NB4 (cell line): ENCODE data around the gene LIN7A.

Experiments used
- MAX ChIP-seq: IDR thresholded peaks from 2 replicates; pipeline ENCODE4 v1.6.1; 2011; ENCODE audit warnings: low read depth, low read length
- POLR2A ChIP-seq: IDR thresholded peaks from 2 replicates; pipeline ENCODE4 v1.6.1; 2011; ENCODE audit warnings: mild to moderate bottlenecking; ENCODE audit not compliant: insufficient read length; ENCODE audit errors: extremely low read depth

GRCh38 chr12:80895240-80895639, 42.5 kb downstream of the LIN7A start:
- no peak for TF ChIP-seq MAX
- no peak for TF ChIP-seq POLR2A
